AG08396 (cell line): ENCODE measurements around the gene EGFR.
A peak's percentile ranks its signal among the peaks of the same experiment; 100 is the strongest.

ENCODE experiments used
- DNase-seq: peaks from one replicate; pipeline ENCODE4 v3.0.0; 2012; ENCODE audit warnings: low spot score, mixed read lengths

Gene EGFR

GRCh38 chr7:55172881-55173609, 154.2 kb downstream of the EGFR start:
- no peak for DNase-seq

- no peak for DNase-seq
These were observed 154.9 kb downstream of the EGFR start for GRCh38 chr7:55173671-55174070.

- no peak for DNase-seq
These were observed 155.6 kb downstream of the EGFR start for GRCh38 chr7:55174456-55174855.

GRCh38 chr7:55174856-55175255, 156.0 kb downstream of the EGFR start:
- no peak for DNase-seq

- DNase-seq: peak; percentile 43
These were observed 158.3 kb downstream of the EGFR start for GRCh38 chr7:55177068-55177530.

- no peak for DNase-seq
These were observed 158.9 kb downstream of the EGFR start for GRCh38 chr7:55177589-55178261.

- no peak for DNase-seq
These were observed 159.6 kb downstream of the EGFR start for GRCh38 chr7:55178292-55178862.

- DNase-seq: no peak
These were observed 160.3 kb downstream of the EGFR start for GRCh38 chr7:55178863-55179773.

- DNase-seq: no peak
These were observed 161.3 kb downstream of the EGFR start for GRCh38 chr7:55179931-55180682.

GRCh38 chr7:55180963-55181542, 162.2 kb downstream of the EGFR start:
- no peak for DNase-seq

- no peak for DNase-seq
These were observed 162.9 kb downstream of the EGFR start for GRCh38 chr7:55181762-55182161.

- no peak for DNase-seq
These were observed 165.1 kb downstream of the EGFR start for GRCh38 chr7:55183897-55184296.

- no peak for DNase-seq
These were observed 166.5 kb downstream of the EGFR start for GRCh38 chr7:55185321-55185802.

GRCh38 chr7:55185941-55186609, 167.3 kb downstream of the EGFR start:
- DNase-seq: peak; percentile 88

- no peak for DNase-seq
These were observed 169.1 kb downstream of the EGFR start for GRCh38 chr7:55187701-55188491.

GRCh38 chr7:55188590-55189138, 169.8 kb downstream of the EGFR start:
- DNase-seq: no peak

- no peak for DNase-seq
These were observed 170.4 kb downstream of the EGFR start for GRCh38 chr7:55189146-55189766.

- DNase-seq: no peak
These were observed 171.1 kb downstream of the EGFR start for GRCh38 chr7:55189878-55190436.
